Stimulated activated CD8-positive, alpha-beta memory T cell treated with anti-CD3 and anti-CD28 coated beads, Interleukin-7, amount 100 ng/mL, for 48 hours (primary cell): ENCODE measurements around the gene ABCG2.
"Not testable (repeated sequence)": the region's sequence is repeated elsewhere in the genome, so short reads cannot be mapped to it uniquely, and the experiment has no call there.

Experiments
- DNase-seq, 2 donors: peaks; one replicate each; pipeline ENCODE4 v3.0.0-alpha.2; 2020; ENCODE audit warnings: low read depth in 1 of 2; ENCODE audit errors: extremely low read depth in 1 of 2

The ABCG2 gene

DNA sequence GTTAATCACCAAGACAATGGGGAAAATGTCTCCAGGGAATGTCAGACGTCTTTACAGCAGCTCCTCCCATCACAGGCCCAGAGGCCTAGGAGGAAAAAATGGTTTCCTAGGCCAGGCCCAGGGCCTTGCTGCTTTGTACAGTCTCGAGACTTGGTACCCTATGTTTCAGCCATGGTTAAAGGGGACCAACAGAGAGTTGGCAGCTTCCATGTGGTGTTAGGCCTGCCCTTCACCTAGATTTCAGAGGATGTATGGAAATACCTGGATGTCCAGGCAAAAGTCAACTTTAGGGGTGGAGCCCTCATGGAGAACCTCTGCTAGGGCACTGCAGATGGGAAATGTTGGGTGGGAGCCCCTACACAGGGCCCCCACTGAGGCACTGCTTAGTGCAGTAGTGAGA, 38.5 kb downstream of the ABCG2 start:
- no peak for DNase-seq

DNA sequence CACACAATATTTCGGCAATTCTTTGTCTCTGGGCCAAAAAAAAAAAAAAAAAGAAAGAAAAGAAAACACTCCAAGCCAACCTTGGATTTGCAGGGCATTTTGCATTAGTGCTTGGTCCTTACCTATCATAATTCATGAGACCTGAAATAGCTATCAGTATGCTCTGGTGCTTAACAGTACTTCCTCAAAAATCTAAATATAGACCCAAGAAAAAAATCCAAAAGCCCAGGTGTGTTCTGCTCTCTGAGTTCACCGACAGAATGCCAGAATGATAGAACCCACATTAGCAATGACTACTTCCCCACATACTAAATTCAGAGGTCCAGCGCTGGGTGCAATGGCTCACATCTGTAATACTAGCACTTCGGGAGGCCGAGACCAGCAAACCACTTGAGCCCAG, 42.9 kb downstream of the ABCG2 start:
- no peak for DNase-seq

GRCh38 chr4:88112856-88113255, 45.6 kb downstream of the ABCG2 start:
- no peak for DNase-seq

GRCh38 chr4:88110826-88111225, 47.6 kb downstream of the ABCG2 start:
- no peak for DNase-seq

GRCh38 chr4:88109123-88109881, 49.1 kb downstream of the ABCG2 start:
- no peak for DNase-seq

DNA sequence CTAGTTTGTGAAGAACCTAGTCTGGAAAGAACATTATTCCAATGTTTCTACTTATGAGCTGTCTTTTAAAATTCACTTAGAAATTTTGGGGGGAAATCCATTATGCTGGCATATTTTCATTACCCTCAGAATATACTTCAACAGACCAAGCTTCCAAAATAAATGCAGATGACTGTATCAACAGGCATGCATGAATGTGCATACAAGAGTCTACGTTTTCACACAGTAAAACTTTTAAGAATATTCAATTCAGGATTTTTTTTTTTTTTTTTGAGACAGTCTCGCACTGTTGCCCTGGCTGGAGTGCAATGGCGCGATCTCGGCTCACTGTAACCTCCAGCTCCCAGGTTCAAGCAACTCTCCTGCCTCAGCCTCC, 49.7 kb downstream of the ABCG2 start:
- no peak for DNase-seq

DNA sequence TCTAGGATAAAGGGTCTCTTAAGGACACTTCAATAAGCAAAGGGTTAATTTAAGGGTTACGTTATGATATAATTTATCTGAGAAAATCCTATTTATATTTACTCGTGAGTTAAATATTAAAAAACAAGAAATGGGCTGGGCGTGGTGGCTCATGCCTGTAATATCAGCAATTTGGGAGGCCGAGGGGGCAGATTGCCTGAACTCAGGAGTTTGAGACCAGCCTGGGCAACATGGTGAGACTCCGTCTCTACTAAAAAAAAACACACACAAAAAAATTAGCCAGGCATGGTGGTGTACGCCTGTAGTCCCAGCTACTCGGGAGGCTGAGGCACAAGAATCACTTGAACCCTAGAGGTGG, 50.4 kb downstream of the ABCG2 start:
- DNase-seq: not testable (repeated sequence)

- no peak for DNase-seq
These were observed 50.9 kb downstream of the ABCG2 start for GRCh38 chr4:88107406-88108107.

GRCh38 chr4:88106205-88106604, 52.2 kb downstream of the ABCG2 start:
- DNase-seq: no peak

DNA sequence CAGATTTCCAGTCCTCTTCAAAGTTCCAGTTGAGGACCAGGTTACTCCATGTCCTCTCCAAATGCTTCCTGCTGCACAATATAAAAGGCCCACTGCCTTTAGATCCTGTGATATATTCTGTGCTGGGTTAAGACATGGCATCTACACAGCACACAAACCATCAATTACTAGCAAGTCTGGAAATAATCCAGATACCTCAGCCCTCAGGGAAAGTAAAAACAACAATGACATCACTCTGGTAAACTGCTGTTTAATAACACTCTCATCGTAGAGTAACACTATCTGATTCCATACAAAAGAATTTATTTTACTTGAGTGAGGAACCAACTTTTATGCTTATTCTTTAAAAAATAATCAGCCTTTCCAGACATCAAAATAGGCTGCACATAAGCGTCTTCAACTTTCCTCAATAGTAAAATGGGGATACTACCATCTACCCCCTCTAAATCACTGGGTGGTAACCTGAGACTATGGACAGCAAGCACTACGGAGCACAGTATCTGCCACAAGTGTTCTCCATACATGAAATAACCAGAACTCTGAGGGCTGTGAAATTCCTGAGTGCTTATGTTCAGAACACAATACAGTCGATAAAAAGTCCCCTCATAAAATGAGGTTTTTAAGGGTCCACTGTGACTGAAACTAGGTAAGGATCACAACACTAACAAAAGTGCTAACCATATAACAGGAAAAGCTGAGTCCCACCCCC, 53.4 kb downstream of the ABCG2 start:
- no peak for DNase-seq

DNA sequence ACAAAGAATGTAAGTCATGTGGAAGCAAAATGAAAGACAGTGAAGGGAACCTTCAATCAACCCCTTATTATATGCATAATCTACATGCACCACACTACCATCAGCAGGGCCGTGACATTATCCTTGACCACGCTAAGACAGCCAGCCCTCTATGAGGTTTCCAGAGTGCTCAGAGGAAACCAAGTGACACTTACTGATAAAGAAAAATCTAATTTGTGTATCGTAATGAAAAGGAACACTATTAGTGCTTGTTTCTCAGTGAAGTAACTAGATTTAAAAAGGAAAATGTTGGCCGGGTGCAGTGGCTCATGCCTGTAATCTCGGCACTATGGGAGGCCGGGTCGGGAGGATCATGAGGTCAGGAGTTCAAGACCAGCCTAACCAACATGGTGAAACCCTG, 56.4 kb downstream of the ABCG2 start:
- DNase-seq: no peak

- no peak for DNase-seq
These were observed 57.3 kb downstream of the ABCG2 start for GRCh38 chr4:88101165-88101564.

DNA sequence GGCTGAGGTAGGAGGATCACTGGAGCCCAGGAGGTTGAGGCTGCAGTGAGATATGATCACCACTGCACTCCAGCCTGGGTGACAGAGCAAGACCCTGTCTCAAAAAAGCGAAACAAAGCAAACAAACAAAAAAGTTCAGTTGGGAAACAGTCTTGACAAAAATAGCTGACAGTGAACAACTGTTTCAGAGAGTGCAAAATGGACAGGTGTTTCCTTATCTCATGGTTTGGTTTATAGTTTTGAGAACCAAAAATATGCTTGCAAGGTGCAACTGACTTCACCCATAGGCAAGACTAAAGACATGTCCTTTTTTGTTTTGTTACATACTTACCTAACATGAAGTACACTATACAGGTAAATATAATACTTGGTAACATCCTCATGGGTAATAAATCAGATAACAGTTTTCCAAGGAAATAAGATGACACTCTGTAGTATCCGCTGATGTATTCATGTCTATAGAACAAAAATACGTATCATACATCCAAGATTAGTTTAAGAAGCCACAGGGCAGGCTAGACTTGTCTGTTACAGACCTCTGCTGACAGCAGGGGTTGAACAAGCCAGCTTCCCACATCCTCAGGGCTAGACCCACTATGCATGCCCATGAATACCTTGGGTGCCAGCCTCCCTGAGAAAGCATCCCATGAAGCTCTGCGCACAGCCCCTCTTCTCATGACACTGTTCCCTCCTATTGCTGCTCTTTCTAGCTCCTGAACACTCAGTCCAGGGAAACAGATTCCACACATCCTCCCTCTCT, 59.3 kb downstream of the ABCG2 start:
- DNase-seq: no peak

GRCh38 chr4:88097781-88098180, 60.7 kb downstream of the ABCG2 start:
- no peak for DNase-seq

- no peak for DNase-seq
These were observed 61.1 kb downstream of the ABCG2 start for GRCh38 chr4:88097301-88097700.

- no peak for DNase-seq
These were observed 64.6 kb downstream of the ABCG2 start for GRCh38 chr4:88093874-88094273.

- DNase-seq: no peak
These were observed 67.1 kb downstream of the ABCG2 start for GRCh38 chr4:88091378-88091777.

DNA sequence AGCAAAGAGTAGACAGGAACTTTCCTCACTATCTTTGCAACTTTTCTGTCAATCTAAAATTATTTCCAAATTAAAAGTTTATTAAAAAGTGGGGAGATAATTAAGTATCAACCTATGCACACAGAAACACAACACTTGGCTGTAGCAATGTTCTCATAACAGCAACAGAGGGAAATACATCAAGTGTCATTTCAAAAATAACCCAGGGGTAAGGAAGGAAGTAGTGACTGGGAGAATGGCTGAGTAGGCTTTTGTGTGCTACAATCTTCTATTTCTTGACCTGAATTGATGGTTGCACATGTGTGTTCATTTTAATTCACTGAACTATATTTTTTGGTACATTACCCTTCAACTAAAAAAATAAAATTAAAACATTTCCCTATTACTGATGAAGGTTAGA, 67.5 kb downstream of the ABCG2 start:
- no peak for DNase-seq

- DNase-seq: no peak
These were observed 71.4 kb downstream of the ABCG2 start for GRCh38 chr4:88087004-88087403.

GRCh38 chr4:88080626-88081025, 77.8 kb downstream of the ABCG2 start:
- no peak for DNase-seq

DNA sequence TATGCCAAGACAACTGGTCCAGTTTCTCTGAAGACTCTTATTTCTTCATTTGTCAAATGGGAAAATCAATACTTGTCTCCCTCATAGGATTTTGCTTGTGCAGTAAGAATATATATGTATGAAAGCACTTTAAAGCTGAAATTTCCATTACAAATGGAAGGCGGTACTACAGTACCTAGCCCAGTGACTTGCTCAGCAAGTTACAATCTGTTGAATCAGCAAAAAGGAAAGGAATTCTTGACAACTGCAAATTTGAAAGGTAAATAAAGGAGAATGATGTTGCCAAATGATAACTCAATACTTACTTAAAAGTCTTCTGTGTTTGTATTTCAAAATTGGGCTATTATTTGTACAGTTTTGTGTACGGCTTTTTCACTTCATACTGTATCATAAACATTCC, 79.9 kb downstream of the ABCG2 start:
- DNase-seq: no peak
